GM12878 (cell line): ENCODE measurements around the gene PLEKHM3. TPM values are rescaled to one million over a fixed set of nuclear protein-coding genes. Genes with fewer than 3 reads are reported as not detected.

ENCODE experiments used
- ATAC-seq: fragments of 200-7000 bp; cut with Tn5 transposase; 3 replicates; pipeline ENCODE4 v1.9.1; 2020; ENCODE audit warnings: mild to moderate bottlenecking, moderate library complexity
- BruUV-seq: library from RNA; stranded (reverse); fragments of 400-500 nt; replicated peaks from 2 replicates; lab custom pipeline; 2021; lab: Mats Ljungman, UMichigan
- CTCF ChIA-PET: fragments of 300-600 bp; sonication (Branson Sonifier 250); formaldehyde crosslinking; extraction: SDS; loops from one replicate; lab custom pipeline; 2021; ENCODE audit warnings: inconsistent platforms; lab: Yijun Ruan, JAX
- POLR2A ChIA-PET: fragments of 350-600 bp; formaldehyde crosslinking; extraction: SDS; loops from one replicate; lab custom pipeline; 2021; ENCODE audit warnings: inconsistent platforms; lab: Charles Lee
- RAD21 ChIA-PET: fragments of 300-600 bp; sonication (Branson Sonifier 250); formaldehyde crosslinking; loops from one replicate; lab custom pipeline; 2023; ENCODE audit warnings: antibody characterized with exemption; ENCODE audit not compliant: unreplicated experiment; lab: Charles Lee
- SMC1A ChIA-PET: fragments of 300-600 bp; sonication (Branson Sonifier 250); formaldehyde crosslinking; loops from one replicate; lab custom pipeline; 2023; ENCODE audit not compliant: unreplicated experiment, uncharacterized antibody; lab: Charles Lee
- DNase-seq: peaks from one replicate; pipeline ENCODE4 v3.0.0-alpha.2; 2011; ENCODE audit warnings: low read depth, low spot score
- FAIRE-seq: peaks from 3 replicates; lab custom pipeline; 2011; peaks lifted over from hg19 to GRCh38; lab: Jason Lieb, UNC
- H2AFZ ChIP-seq: 2 replicates; pipeline ENCODE4 v1.6.0; 2011; ENCODE audit warnings: low read depth, low read length, control low read depth; ENCODE audit not compliant: control insufficient read depth
- H3K27ac ChIP-seq: 2 replicates; pipeline ENCODE4 v1.5.1; 2011; ENCODE audit warnings: control low read depth; ENCODE audit not compliant: control insufficient read depth, insufficient read depth
- H3K27me3 ChIP-seq, 2 experiments: replicated peaks in 1 of 2; 2 replicates each; pipeline versions ENCODE4 v1.6.0 to v1.6.1; 2011; ENCODE audit warnings: low read length in 1 of 2; ENCODE audit not compliant: control insufficient read depth in 2 of 2, insufficient read depth in 2 of 2
- H3K36me3 ChIP-seq, 2 experiments: 2 replicates each; pipeline ENCODE4 v1.5.1; 2011; ENCODE audit warnings: low read length in 1 of 2; ENCODE audit not compliant: control insufficient read depth in 2 of 2, insufficient read depth in 2 of 2
- H3K4me1 ChIP-seq: 2 replicates; pipeline ENCODE4 v1.6.1; 2011; ENCODE audit warnings: mild to moderate bottlenecking, low read length, moderate library complexity, mixed read lengths; ENCODE audit not compliant: control insufficient read depth, insufficient read depth
- H3K4me2 ChIP-seq: 2 replicates; pipeline ENCODE4 v1.6.0; 2011; ENCODE audit warnings: control low read depth; ENCODE audit not compliant: control insufficient read depth, insufficient read depth
- H3K4me3 ChIP-seq: fragments of 200-600 bp; sonication (generic); 2 replicates; pipeline ENCODE4 v1.5.1; 2016
- H3K79me2 ChIP-seq: 2 replicates; pipeline ENCODE4 v1.6.0; 2011; ENCODE audit warnings: low read length; ENCODE audit not compliant: control insufficient read depth, insufficient read depth
- H3K9ac ChIP-seq: 2 replicates; pipeline ENCODE4 v1.8.0; 2011; ENCODE audit warnings: low read length, control low read depth, mixed read lengths; ENCODE audit not compliant: control insufficient read depth, insufficient read depth
- H3K9me3 ChIP-seq: replicated peaks from 3 replicates; pipeline ENCODE4 v1.5.1; 2011; ENCODE audit warnings: mild to moderate bottlenecking, low read length; ENCODE audit not compliant: control insufficient read depth, insufficient read depth
- H4K20me1 ChIP-seq: 2 replicates; pipeline ENCODE4 v1.6.0; 2011; ENCODE audit not compliant: control insufficient read depth, insufficient read depth
- BCL3 ChIP-seq: IDR thresholded peaks from 2 replicates; pipeline ENCODE4 v1.6.1; 2011; ENCODE audit warnings: borderline replicate concordance, low read depth, mild to moderate bottlenecking, moderate library complexity, low read length; ENCODE audit not compliant: insufficient read depth, poor library complexity, severe bottlenecking
- ELK1 ChIP-seq: IDR thresholded peaks from 2 replicates; pipeline ENCODE4 v1.6.1; 2012; ENCODE audit warnings: low read depth, low read length, improper control_type of control experiment
- EP300 ChIP-seq, 2 experiments: fragments of 150-350 bp in 1 of 2; IDR thresholded peaks; 2 replicates each; pipeline ENCODE4 v1.6.1; 2011 to 2012; ENCODE audit warnings: low read depth in 2 of 2, low read length in 2 of 2, borderline replicate concordance in 1 of 2, improper control_type of control experiment in 1 of 2, inconsistent platforms in 1 of 2; ENCODE audit not compliant: control insufficient read depth in 1 of 2
- KAT2A ChIP-seq: conservative IDR thresholded peaks from 2 replicates; pipeline ENCODE4 v1.6.1; 2011; ENCODE audit warnings: low read depth, low read length; ENCODE audit not compliant: control insufficient read depth
- KDM1A ChIP-seq: fragments of 200-600 bp; sonication (generic); IDR thresholded peaks from 2 replicates; pipeline ENCODE4 v1.6.1; 2016; ENCODE audit warnings: borderline replicate concordance
- MEF2B ChIP-seq: fragments of 450-650 bp; IDR thresholded peaks from 2 replicates; pipeline ENCODE4 v1.6.1; 2018; ENCODE audit warnings: mild to moderate bottlenecking, moderate library complexity; ENCODE audit not compliant: partially characterized antibody, poor library complexity, severe bottlenecking
- MTA2 ChIP-seq: fragments of 450-650 bp; IDR thresholded peaks from 2 replicates; pipeline ENCODE4 v1.6.1; 2016; ENCODE audit warnings: low read depth, mild to moderate bottlenecking, moderate library complexity
- MTA3 ChIP-seq: IDR thresholded peaks from 2 replicates; pipeline ENCODE4 v1.6.1; 2012; ENCODE audit warnings: low read length, inconsistent platforms, borderline replicate concordance
- MXI1 ChIP-seq: fragments of 150-350 bp; IDR thresholded peaks from 2 replicates; pipeline ENCODE4 v1.6.1; 2011; ENCODE audit warnings: low read depth, mild to moderate bottlenecking, inconsistent platforms, low read length, improper control_type of control experiment
- MYB ChIP-seq: fragments of 150-350 bp; IDR thresholded peaks from 2 replicates; pipeline ENCODE4 v1.6.1; 2014; ENCODE audit warnings: mild to moderate bottlenecking, low read depth, low read length, borderline replicate concordance
- RUNX3 ChIP-seq: IDR thresholded peaks from 2 replicates; pipeline ENCODE4 v1.6.1; 2012; ENCODE audit warnings: low read length, inconsistent platforms
- SMAD1 ChIP-seq: fragments of 450-650 bp; IDR thresholded peaks from 2 replicates; pipeline ENCODE4 v1.6.1; 2018; ENCODE audit warnings: mild to moderate bottlenecking, low read depth; ENCODE audit not compliant: partially characterized antibody
- SRF ChIP-seq, 2 experiments: IDR thresholded peaks; 2 replicates each; pipeline ENCODE4 v1.6.1; 2011; ENCODE audit warnings: low read depth in 2 of 2, low read length in 2 of 2, mild to moderate bottlenecking in 1 of 2, moderate library complexity in 1 of 2
- YY1 ChIP-seq: IDR thresholded peaks from 2 replicates; pipeline ENCODE4 v1.6.1; 2011; ENCODE audit warnings: low read depth, mild to moderate bottlenecking, low read length
- ZNF207 ChIP-seq: fragments of 450-650 bp; IDR thresholded peaks from 2 replicates; pipeline ENCODE4 v1.6.1; 2014; ENCODE audit warnings: antibody characterized with exemption, mild to moderate bottlenecking, borderline replicate concordance
- WGBS: methylation state at CpG from one replicate; pipeline ENCODE4 v1.1.6; 2016; ENCODE audit warnings: low lambda C conversion rate; ENCODE audit not compliant: insufficient replicate concordance, insufficient coverage; ENCODE audit errors: missing lambda C conversion rate; 5-methylcytosine and 5-hydroxymethylcytosine counted together
- in situ Hi-C: fragments of 300-500 bp; cut with MboI; formaldehyde crosslinking; loops from 9 replicates; pipeline ENCODE4 v1.14.3; 2018; ENCODE audit warnings: mixed read lengths
- intact Hi-C: fragments of 100-400 bp; cut with micrococcal nuclease; formaldehyde crosslinking; loops from one replicate; pipeline ENCODE4 v1.14.2; 2022; ENCODE audit not compliant: unreplicated experiment
- polyA plus RNA-seq, 11 experiments: library from polyadenylated mRNA; depleted of rRNA in 4 of 11; unstranded in 6 of 11; stranded (reverse) in 5 of 11; fragments of >200 nt; fragmentation: Nextera tagmentation in 4 of 11; fragmentation: Illumina TruSeq in 1 of 11; extraction: Ambion mirVana in 4 of 11; extraction: Trizol in 1 of 11; gene quantifications; 1 replicate in 1 of 11; 2 replicates in 10 of 11; pipeline versions ENCODE4 v1.2.1 to v1.2.3, GENCODE V29; 2011 to 2016; ENCODE audit warnings: inconsistent platforms in 2 of 11, missing spikeins in 2 of 11, low read depth in 1 of 11
- total RNA-seq, 4 experiments: library from RNA; depleted of rRNA in 3 of 4; stranded (reverse); fragments of >200 nt in 3 of 4; fragmentation: Illumina TruSeq in 1 of 4; extraction: Trizol in 1 of 4; gene quantifications; 2 replicates each; pipeline versions ENCODE4 v1.2.1 to v1.2.3, GENCODE V29; 2013 to 2021

The PLEKHM3 gene
- total and polyA plus RNA-seq, 10 of the 15 experiments (the other 5 are each of a cell fraction or from before 2014, with no cell fraction given): 1.4 to 5.6 (median 3.0) TPM

GRCh38 chr2:207791579-207792243, 233.6 kb downstream of the PLEKHM3 start (continued):
- TF ChIP-seq EP300 (IDR thresholded peaks at IDR 0.05; ENCODE audit: borderline replicate concordance in 1 of 2, control insufficient read depth in 1 of 2, low read depth in 2 of 2, low read length in 2 of 2) (no peak), ZNF207 (no peak), ELK1 (no peak), BCL3 (no peak), MEF2B (no peak), SRF (IDR thresholded peaks at IDR 0.05; ENCODE audit: low read depth in 2 of 2, low read length in 2 of 2) (no peak)
- TF ChIP-seq, all 136 proteins: peak for 0

GRCh38 chr2:207790898-207791297, 234.4 kb downstream of the PLEKHM3 start:
- ChIA-PET SMC1A (interaction anchor here (0.5 to 1.5 kb wide), 3 partner anchors 10 to 182 kb away, joined by 3 to 5 read pairs (median 4); no protein-coding TSS in a partner anchor), RAD21 (no interaction called here), CTCF (interaction anchor here (1.3 kb wide), 1 partner anchor 21 kb away, joined by 4 read pairs; the partner anchor contains the start of gene FZD5), POLR2A (no interaction called here)
- DNase-seq (no peak), ATAC-seq (no peak), FAIRE-seq (no peak)
- Histone ChIP-seq H3K27ac (no peak overlapping the region), H3K4me2 (no peak overlapping the region), H4K20me1 (no peaks in the 10 kb centered on the region), H3K4me1 (no peaks in the 10 kb centered on the region; the same call in 1 of the 2 replicates), H3K4me3 (no peak overlapping the region), H3K9ac (no peak overlapping the region), H3K79me2 (no peaks in the 10 kb centered on the region), H2AFZ (no peak overlapping the region), H3K36me3 (no peaks in the 10 kb centered on the region), H3K27me3 (no peaks in the 10 kb centered on the region), H3K9me3 (no peaks in the 10 kb centered on the region)
- 90% methylated on average over 1 of the region's 1 CpG for WGBS
- intact Hi-C loops: no loop called here
- in situ Hi-C loops: no loop called here
- BruUV-seq: no TSS peak
- TF ChIP-seq YY1: no peak
- no peak for TF ChIP-seq MYB
- TF ChIP-seq KAT2A: no peak
- TF ChIP-seq SMAD1: no peak
- TF ChIP-seq MTA3: no peak
- no peak for TF ChIP-seq MXI1
- TF ChIP-seq KDM1A: no peak
- no peak for TF ChIP-seq RUNX3
- TF ChIP-seq ELK1: no peak
- TF ChIP-seq MTA2: no peak
